CD1c-positive myeloid dendritic cell (primary cell): ENCODE measurements around the gene OR2A5.
"Not testable (repeated sequence)": the region's sequence is repeated elsewhere in the genome, so short reads cannot be mapped to it uniquely, and the experiment has no call there.

Experiments used
- DNase-seq: peaks from one replicate; pipeline ENCODE4 v3.0.0-alpha.2; 2016; ENCODE audit errors: extremely low spot score

The OR2A5 gene

DNA sequence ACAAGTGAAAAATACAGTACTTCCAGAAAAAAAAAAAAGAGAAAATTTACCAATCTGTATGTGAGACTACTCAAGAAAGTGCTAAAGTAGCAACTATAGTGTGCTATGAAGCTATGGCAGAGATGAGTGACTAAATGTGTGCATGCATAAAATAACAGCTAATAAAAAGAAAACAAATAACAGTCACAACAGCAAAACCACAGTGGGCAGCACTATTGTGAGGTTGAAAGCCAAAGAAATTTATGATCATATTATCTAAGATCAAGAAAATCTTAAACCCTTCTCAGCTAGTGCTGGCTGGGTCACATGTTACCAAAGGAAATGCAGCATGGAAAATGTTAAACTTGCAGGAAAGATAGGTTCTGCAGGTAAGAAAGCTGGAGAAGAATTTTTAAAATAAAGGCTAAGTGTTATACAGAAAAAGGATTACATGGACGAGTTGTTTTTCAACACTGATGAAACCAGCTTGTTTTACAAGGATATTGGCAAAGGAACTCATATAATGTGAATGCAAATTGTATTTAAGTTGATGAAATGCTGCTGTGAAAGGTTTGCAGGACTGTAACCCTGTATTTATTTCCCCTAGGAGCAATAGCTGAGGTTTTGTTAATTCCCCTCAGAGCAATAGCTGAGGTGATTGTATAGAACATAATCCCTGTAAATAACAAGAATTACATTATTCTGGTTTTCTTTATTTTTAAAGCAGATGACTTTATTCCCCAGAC is 15.6 kb upstream of the OR2A5 start:
- no peak for DNase-seq

GRCh38 chr7:144035385-144035784 is 13.4 kb upstream of the OR2A5 start:
- DNase-seq, result no peak

DNA sequence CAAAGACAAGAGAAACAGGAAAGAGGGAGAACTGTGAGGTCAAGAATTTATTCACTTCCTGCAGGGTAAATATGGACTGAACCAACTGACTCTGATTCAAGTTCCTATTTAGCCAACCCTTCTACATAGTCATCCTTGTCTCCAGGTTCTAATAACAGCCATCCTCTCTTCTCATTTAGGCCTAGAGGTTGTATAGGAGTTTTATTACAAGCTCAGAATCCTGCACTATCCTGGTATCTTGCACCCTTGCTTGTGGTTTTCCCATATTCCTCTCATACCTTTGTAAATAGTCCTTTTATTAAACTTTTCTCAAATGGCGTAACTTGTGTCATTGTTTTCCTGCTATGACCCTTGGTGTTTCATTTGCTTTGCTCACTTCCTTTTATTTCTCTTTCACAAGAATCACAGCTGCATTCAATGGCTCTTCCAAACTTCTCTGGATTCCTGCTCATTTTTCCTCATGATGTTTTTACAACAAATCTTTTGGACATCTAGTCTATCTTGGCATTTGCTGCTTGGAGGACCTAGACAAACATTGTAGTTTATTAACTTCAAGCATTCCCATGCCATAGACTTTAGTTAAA is 12.4 kb upstream of the OR2A5 start:
- DNase-seq, result no peak

DNA sequence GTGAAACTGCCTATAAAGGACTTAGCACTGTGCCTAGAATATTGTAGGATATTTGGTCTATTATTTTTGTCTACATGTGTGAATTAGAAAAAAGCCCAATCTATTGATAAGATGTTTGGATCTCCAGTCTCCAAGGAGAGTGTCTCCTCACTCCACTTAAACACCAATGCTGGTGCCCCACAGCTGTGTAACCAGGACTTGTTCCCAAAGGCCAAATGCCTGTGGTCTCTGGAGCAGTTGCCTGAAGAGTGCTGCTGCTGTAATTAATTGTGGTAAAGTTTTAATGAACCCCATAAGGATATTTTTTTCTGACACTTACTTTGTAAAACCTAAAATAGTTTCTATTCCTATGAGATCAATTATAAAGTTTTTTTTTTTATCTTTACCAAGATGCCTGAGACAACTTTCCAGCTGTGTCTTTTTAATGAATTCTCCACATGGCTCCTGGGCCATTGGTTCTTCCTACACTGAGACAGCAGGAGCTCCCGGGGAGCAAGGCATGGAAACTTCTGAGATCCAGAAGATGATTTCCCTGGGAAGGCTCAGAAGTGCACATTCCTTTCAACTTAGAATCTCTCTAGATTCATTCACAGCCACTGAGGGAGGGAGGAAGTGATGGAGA is 11.2 kb upstream of the OR2A5 start:
- no peak for DNase-seq

DNA sequence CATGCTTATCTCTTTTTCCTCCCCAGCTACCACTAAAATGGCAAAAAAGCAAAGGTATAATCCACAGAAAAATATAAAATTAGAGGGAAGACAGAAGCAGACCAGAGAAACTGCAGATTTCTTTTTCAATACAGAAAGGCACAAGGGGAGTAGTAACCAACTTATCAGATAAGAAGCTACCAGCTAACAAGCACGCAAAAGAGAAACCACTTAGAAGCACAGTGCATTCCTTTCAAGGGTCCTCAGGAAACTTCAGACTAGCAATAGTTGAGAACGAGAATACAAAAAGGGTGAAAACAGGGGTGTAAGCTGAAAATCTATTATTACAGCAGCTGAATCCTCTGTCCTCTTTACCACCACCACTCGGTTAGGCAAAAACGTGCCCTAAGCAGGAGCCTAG is 9.9 kb upstream of the OR2A5 start:
- no peak for DNase-seq

GRCh38 chr7:144049491-144049890 is 743 bp downstream of the OR2A5 start:
- DNase-seq, result no peak

DNA sequence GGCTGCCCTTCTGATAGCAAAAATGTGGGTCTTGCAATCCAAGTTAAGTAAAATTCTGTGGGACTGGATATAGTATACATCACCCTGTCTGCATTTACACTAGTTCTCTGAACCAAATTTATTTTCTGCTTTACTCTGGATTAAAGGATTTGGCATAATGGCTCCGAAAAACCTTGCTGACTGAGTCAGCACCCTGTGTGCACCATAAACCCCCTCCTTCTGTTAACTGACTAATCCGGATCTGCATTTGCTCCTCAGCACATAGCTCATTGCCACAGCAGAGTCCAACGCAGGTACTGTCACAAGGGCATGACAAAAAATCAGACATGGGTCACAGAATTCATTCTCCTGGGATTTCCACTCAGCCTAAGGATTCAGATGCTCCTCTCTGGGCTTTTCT is 1.3 kb downstream of the OR2A5 start:
- no peak for DNase-seq

DNA sequence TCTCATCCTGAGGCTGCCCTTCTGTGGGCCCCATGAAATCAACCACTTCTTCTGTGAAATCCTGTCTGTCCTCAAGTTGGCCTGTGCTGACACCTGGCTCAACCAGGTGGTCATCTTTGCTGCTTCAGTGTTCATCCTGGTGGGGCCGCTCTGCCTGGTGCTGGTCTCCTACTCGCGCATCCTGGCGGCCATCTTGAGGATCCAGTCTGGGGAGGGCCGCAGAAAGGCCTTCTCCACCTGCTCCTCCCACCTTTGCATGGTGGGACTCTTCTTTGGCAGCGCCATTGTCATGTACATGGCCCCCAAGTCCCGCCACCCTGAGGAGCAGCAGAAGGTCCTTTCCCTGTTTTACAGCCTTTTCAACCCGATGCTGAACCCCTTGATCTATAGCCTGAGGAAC is 2.1 kb downstream of the OR2A5 start:
- DNase-seq, result not testable (repeated sequence)

- no peak for DNase-seq
These were observed 9.2 kb downstream of the OR2A5 start for GRCh38 chr7:144057954-144058353.

GRCh38 chr7:144063710-144064109 is 15.0 kb downstream of the OR2A5 start:
- DNase-seq, result no peak

DNA sequence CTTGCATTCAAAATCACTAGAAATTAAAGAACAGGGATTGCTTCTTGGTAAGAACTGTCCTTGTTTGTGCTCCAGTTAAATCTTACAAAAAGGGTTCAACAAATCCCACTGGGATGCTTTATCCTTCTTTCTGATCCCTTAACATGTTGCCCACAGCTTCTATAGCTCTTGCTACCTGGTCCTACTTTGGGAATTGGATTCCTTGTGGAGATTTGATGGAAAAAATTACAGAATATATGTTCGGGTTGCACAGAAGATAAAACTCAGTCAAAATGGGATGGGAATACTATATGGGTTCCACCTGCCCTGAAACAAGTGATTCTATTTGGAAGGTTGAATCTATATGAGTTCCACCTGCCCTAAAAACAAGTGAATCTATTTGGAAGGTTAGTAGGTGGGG is 20.8 kb downstream of the OR2A5 start, which contains the start of gene OR2A25:
OR2A25 (plus strand) TSS at position 301 of the 400 bp plus-strand sequence. CDS start 4,409 bp downstream, outside the sequence.
- DNase-seq, result no peak

DNA sequence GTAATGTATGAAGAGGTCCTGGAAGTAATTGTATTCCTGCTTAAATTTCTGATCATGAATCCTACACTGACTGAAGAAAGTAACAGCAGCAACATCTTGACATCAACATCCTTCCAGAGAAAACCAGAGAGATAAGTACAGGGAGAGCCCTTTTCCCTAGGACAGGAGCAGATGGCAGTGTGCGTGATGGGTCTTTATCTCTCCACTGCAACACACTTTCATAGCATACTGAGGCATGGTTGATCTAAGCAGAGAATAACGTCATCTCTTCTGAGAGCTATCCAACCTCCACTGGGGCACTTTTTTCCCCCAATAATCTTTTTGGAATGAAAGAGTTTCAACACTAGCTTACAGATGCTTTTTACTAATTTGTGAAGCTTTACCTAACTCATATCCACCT is 21.2 kb downstream of the OR2A5 start:
- no peak for DNase-seq

GRCh38 chr7:144074374-144074773 is 25.6 kb downstream of the OR2A5 start:
- DNase-seq, result no peak

- no peak for DNase-seq
These were observed 37.2 kb downstream of the OR2A5 start, which contains the start of gene OR2A12 for GRCh38 chr7:144085978-144086377. TSS of gene OR2A12 (plus strand) at chr7:144086278. CDS start at chr7:144095108, 8,830 bp downstream.

- DNase-seq, result no peak
These were observed 38.0 kb downstream of the OR2A5 start for GRCh38 chr7:144086730-144087129.

DNA sequence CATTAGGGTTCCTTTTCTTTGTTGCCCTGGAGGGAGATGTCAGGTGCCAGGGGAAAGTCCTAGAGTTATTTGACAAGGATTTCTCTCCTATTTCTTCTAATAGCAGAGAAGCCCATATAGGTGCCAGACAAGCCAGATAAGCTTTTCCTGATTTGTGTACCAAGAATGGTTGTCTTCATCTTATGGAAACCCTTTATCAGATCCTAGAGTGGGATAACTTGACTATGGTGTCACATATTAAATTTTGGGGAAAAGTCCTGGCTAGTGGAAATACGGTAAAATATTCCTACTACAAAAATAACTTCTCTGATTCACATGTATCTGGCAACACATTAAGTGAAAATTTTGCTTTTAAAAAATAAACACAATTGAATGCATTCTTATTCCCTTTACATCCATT is 38.5 kb downstream of the OR2A5 start:
- no peak for DNase-seq

- DNase-seq, result no peak
These were observed 41.9 kb downstream of the OR2A5 start for GRCh38 chr7:144090667-144091066.

GRCh38 chr7:144098776-144099175 is 50.0 kb downstream of the OR2A5 start:
- no peak for DNase-seq

DNA sequence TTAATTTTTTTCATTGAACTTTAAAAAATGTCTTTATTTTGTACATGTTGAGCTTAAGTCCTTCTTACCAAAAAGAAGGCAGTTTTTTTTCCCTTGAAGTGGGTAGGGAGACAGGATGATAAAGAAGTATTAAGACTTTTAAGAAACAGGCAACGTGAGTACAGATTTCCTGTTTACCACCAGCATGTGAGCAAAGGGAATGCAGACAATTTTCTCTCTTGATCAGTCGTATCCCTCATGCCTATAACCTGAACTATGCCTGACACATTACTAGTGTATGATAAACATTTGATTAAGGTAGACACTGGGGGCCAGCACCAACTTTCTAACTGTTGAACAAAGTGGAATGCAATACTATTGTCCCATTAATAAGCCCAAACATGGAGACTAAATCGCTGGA is 51.9 kb downstream of the OR2A5 start:
- no peak for DNase-seq

GRCh38 chr7:144102041-144102440 is 53.3 kb downstream of the OR2A5 start:
- DNase-seq, result no peak

DNA sequence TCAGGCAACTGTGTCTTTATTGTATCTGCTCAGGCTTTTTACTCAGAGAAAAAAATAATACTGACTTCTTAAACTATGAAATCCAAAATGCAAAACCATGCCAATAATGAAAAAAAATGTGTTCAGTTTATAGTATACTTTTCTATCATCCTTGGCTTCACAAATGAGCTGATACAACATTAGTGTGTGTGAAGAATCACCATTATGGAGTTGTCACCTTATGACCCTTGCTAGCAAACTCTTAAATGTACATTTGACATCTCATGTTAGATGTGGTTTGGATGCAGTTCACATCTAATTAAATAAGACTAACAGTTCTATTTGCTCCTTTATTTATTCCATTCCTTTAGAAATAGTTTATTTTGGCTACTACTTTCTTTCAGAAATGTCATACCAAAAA is 56.5 kb downstream of the OR2A5 start:
- no peak for DNase-seq
